NCI-H2196 treated with DMSO at 0.1 percent for 48 hours (cell line): ENCODE data around the gene KLHDC10.
"Not testable (repeated sequence)": the region's sequence is repeated elsewhere in the genome, so short reads cannot be mapped to it uniquely, and the experiment has no call there.

Experiments
- DNase-seq: peaks from one replicate; lab custom pipeline; 2025; ENCODE audit not compliant: unreplicated experiment; lab: John Stamatoyannopoulos, UW

The KLHDC10 gene

DNA sequence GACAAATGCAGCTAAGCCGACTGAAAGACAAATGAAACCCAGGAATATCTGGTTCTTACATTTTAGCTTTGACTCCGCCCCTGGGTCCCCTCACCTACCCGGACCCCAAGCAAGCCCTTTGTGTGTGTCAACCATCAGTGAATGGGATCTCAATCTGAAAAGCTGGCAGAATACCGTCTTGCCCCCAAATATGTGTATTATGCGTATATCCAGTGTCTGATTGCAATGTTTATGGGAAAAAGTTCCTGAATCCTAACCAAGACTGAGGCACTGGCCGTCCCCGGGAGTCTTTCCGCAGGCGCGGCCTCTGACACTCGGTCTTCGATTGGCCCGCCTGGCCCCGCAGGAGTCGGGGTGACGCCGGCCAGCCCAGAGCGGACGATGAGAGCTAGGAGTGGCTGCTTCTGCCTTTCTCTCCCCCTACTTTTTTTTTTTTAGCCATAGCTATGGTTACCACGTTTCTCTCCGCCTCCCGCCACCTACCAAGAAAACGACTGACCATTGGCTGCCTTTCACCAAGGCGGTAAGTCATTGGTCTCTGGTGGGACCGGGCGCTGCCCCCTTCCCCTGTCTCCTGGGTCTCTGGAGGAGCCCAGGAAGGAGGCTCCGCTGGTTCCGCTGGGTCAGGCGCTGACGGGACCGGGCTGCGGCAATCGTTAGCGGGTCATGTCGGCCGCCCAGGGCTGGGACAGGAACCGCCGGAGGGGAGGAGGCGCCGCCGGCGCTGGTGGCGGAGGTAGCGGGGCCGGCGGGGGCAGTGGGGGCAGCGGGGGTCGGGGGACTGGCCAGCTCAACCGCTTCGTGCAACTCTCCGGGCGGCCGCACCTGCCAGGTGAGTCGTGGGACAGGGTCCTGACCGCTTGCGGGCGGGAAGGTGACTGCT is at the start of gene KLHDC10:
KLHDC10 (plus strand) TSS at position 557 of the 883 bp plus-strand sequence; CDS start at position 667, 110 bp downstream.
- DNase-seq, result peak; percentile 96

DNA sequence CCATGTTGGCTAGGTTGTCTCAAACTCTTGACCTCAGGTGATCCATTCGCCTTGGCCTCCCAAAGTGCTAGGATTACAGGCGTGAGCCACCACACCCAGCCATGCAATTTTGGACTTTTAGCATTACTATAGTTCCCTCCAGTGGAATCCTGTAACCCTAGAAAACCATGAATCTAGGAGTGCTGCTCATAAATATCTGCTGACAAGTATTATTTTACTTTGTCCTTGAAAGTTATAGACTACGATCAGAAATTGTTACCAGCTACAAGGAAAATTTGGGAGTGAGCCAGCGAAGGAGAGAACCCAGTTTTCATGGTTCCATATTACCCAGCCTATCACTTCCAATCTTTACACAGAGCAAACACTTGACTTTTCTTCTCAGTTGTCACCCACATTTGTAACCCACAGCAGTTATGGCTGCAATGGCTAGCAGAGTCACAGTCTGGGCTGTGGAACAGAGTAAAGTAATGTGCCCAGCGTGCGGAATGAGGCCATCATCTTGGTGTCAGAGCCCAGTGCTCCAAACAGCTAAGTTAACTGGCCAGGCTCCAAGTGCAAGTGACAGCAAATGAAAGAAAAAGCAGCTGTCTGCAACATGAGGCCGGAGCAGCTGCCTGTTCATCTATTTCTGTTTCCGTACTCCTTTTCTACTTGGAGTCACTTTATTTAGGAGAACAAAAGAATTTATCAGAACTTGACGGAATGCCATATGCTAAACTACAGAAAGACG is 49.1 kb upstream of the KLHDC10 start:
- no peak for DNase-seq

DNA sequence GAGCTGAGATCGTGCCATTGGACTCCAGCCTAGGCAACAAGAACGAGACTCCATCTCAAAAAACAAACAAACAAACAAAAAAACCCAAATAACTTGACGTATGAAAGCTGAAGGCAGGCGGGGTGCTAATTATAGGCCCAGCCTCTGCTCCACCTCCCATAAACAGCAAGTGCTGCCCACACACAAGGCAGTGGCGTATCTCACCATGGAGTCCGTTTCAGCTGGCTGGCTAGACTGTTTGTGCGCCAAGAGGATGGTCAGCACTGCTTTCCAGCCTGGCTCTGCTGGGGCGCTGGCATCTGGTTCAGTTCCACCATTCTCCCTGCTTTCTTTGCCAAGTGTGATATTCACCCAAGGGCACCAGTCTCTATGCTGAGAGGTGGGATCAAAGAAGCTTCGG is 48.2 kb upstream of the KLHDC10 start:
- DNase-seq, result no peak

DNA sequence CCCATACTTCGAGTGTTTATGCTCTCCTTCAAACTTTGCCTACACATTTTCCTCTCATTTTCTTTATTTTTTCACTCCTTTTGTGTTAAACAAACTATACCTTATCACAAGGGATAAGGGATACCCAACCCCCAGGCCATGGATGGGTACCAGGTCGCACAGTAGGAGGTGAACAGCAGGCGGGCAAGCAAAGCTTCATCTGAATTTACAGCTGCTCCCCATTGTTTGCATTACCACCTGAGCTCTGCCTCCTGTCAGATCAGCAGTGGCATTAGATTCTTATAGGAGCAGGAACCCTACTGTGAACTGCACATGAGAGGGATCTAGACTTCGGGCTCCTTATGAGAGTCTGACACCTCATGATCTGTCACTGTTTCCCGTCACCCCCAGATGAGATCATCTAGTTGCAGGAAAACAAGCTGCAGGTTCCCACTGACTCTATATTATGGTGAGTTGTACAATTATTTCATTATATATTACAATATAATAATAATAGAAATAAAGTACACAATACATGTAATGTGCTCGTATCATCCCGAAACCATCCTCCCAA is 47.6 kb upstream of the KLHDC10 start:
- no peak for DNase-seq

DNA sequence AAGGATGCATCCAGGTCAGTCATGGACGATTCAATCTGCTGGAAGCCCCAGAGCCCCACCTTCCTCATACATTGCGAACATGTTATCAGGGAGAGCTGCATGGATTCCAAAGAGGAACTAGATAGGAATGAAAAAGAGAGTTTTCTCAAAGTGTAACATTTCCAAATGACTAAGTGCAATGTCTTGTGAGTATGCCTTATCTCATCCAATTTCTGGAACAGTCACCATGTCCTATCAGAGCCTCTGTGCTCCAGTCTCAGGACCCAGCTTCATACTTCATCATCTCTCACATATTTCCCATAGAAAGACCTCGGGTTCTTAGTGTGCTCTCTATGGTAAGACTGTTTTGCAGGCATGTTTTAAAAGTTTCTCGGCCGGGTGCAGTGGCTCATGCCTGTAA is 45.9 kb upstream of the KLHDC10 start:
- no peak for DNase-seq

- no peak for DNase-seq
These were observed 37.6 kb upstream of the KLHDC10 start for GRCh38 chr7:130032698-130033097.

GRCh38 chr7:130037703-130038102 is 32.6 kb upstream of the KLHDC10 start:
- DNase-seq, result no peak

DNA sequence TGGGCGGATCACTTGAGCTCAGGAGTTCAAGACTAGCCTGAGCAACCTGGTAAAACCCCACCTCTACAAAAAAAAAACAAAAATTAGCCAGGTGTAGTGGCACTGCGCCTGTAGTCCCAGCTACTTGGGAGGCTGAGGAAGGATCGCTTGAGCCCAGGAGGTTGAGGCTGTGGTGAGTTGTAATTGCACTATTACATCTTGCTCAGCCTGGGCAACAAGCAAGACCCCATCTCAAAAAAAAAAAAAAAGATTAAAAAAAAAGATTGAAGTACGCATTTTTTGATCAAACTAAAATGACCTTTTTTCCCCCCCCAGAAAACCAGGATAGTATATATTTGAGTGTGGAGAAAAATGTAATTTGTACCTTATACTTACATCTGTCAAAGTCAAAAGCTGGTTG is 29.8 kb upstream of the KLHDC10 start:
- DNase-seq, result no peak

- no peak for DNase-seq
These were observed 22.5 kb upstream of the KLHDC10 start for GRCh38 chr7:130047831-130048230.

DNA sequence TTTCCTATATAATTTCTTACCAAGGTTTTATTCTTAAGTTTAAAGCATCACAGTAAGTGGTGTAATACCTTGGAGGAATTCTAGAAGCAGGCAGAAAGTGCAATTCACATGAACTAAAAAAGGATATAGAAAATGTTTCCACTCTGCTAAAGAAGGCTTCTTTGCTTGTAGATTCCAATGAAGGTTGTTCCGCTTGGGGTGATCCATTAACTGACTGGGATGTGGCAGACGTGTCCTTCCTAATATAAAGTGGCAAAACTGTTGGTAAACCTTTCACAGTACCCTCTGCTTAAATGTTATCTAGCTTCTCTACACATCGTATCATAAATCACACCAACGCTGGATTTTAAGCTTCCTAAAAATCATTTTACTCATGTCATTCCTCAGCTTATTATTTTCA is 21.4 kb upstream of the KLHDC10 start:
- DNase-seq, result no peak

DNA sequence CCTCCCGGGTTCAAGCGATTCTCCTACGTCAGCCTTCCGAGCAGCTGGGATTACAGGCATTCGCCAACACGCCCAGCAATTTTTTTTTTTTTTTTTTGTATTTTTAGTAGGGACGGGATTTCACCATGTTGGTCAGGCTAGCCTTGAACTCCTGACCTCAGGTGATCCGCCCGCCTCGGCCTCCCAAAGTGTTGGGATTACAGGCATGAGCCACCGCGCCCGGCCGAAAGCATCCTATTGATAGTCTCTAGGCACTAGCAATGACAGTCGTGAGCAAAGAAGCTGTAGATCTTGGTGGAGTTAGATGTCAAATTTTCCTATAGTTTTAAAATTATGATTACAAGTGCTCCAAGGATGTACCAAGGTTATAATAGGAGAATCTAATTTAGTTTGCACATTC is 18.1 kb upstream of the KLHDC10 start:
- DNase-seq, result not testable (repeated sequence)

DNA sequence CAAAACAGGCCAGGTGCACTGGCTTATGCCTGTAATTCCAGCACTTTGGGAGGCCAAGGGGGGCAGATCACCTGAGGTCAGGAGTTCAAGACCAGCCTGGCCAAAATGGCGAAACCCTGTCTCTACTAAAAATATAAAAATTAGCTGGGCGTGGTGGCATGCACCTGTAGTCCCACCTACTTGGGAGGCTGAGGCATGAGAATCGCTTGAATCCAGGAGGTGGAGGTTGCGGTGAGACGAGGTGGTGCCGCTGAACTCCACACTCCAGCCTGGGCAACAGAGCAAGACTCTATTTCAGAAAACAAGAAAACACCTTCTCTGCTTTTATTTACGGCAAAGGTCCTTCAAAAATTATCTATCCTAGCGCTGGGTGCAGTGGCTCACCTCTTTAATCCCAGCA is 15.1 kb upstream of the KLHDC10 start:
- DNase-seq, result not testable (repeated sequence)

GRCh38 chr7:130062246-130062645 is 8.1 kb upstream of the KLHDC10 start:
- no peak for DNase-seq

GRCh38 chr7:130063036-130063435 is 7.3 kb upstream of the KLHDC10 start:
- DNase-seq, result no peak

GRCh38 chr7:130064580-130064926 is 5.8 kb upstream of the KLHDC10 start:
- not testable (repeated sequence) for DNase-seq

DNA sequence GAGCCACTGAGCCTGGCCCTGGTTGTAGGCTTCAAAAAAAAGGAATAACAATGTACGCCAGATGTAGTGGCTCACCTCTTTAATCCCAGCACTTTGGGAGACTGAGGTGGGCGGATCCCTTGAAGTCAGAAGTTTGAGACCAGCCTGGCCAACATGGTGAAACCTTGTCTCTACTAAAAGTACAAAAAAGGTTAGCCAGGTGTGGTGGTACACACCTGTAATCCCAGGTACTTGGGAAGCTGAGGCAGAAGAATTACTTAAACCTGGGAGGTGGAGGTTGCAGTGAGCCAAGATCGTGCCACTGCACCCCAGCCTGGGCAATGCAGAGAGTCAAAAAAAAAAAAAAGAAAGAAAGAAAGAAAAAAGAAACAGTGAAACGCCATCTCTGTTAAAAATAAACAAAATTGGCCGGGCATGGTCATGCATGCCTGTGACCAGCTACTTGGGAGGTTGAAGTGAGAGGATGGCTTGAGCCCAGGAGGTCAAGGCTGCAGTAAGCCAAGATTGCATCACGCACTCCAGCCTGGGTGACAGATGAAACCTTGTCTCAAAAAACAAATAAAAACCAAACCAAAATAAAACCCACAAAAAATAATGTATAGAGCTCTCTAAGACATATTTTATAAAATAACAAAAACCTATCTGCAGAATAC is 4.7 kb upstream of the KLHDC10 start:
- DNase-seq, result no peak

- DNase-seq, result no peak
These were observed 956 bp upstream of the KLHDC10 start for GRCh38 chr7:130069179-130069977.

DNA sequence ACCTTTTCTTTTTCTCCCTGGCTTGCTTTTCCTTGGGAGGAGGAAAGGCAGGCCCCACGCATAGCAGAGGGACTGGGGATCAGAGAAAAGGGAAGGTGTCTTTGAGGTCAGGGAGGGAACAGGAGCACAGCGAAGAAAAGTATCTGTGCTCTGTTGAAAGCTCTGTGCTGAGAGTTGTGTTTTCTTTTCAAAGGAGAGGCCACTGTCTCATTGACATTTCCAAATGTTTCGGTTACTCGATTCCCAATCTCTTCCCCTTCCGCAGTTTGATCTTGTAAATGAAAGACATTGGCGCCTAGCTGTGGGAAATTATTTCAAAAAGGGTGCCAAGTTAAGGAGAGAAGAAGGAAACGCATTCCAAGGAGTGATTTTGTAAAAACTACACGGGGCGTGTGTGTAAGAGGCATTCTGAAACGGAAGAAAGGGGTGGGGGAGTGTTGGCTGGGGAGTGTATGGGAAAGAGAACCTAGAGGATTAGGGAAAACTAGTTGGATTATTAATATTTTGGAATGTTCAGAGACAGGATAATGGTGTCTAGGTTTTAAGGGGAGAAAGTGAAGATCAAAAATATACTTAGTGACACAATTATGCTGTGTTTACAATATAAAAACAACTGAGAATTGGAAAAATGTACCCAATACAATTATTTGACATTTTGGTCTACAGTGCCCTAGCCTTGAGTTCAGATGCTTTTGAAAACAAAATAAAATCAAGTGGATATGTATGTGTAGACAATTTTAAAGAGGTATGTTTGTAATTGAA is 708 bp downstream of the KLHDC10 start:
- no peak for DNase-seq

DNA sequence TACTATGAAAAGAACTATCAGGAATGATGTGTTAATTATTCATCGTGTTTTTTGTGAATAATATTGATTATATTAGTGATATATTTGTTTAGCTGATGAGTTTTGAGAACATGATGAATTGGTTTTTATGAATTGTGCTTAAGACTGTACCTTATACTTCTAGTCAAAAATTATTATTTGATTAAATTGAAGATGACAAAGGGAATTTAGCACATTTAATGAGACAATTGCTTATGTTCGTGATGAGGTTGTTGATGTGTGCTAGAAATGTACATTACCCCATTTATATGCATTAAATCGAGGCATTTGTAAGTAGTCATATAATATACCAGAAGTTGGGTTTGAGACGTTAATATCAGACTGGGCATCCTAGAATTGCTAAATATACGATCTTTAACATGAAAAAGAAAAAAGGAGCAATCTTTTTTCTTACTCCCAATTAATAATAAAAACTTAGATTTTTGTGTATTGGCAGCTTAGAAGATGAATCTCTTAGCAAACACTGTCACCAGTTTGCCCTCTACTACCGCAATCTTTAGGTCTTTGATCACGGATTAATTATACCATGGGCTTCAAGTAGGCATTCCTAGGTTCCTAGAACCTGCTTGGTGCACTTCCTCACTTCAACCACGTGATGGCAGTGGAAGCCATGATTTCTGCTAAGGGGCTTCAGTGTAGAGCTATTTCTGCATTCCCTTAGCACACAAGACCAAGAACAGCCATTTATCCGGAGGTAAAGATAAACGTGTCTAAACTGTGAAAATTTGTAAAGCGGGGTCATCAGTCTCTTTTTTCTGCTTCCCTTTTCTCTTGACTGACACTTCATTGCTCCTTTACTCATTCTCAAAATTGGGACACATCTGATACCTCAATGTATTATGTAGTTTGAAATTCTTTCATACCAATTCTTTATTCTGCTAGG is 1.6 kb downstream of the KLHDC10 start:
- peak; percentile 49 for DNase-seq
